ENCODE data around the gene GNA15.
A peak's percentile ranks its signal among the peaks of the same experiment; 100 is the strongest.

The GNA15 gene

GRCh38 chr19:3132971-3133792, 2.7 kb upstream of the GNA15 start:
- H3K4me3 ChIP-seq (replicated peaks; ENCODE audit: low read depth, low read length), result no peak overlapping the region
- peak; percentile 24 for DNase-seq (ENCODE audit: low read depth)
- no peak for TF ChIP-seq CTCF (IDR thresholded peaks at IDR 0.05; ENCODE audit: low read length, missing control alignments)

- no peak for DNase-seq (ENCODE audit: low read depth)
- no peak overlapping the region for H3K4me3 ChIP-seq (replicated peaks; ENCODE audit: low read depth, low read length)
Measured at GRCh38 chr19:3133793-3134116, 2.1 kb upstream of the GNA15 start.

GRCh38 chr19:3136684-3137055, 837 bp downstream of the GNA15 start:
- no peak for DNase-seq (ENCODE audit: low read depth)
- TF ChIP-seq CTCF (IDR thresholded peaks at IDR 0.05; ENCODE audit: low read length, missing control alignments), result no peak
- no peak overlapping the region for H3K4me3 ChIP-seq (replicated peaks; ENCODE audit: low read depth, low read length)

More at GRCh38 chr19:3133793-3134116, 2.1 kb upstream of the GNA15 start:
- TF ChIP-seq CTCF (IDR thresholded peaks at IDR 0.05; ENCODE audit: low read length, missing control alignments), result no peak

- peak; percentile 80 for DNase-seq (ENCODE audit: low read depth)
- no peak for TF ChIP-seq CTCF (IDR thresholded peaks at IDR 0.05; ENCODE audit: low read length, missing control alignments)
- H3K4me3 ChIP-seq (replicated peaks; ENCODE audit: low read depth, low read length), result no peak overlapping the region
Measured at GRCh38 chr19:3137119-3137518, 1.3 kb downstream of the GNA15 start.

GRCh38 chr19:3138268-3138667, 2.4 kb downstream of the GNA15 start:
- no peak overlapping the region for H3K4me3 ChIP-seq (replicated peaks; ENCODE audit: low read depth, low read length)
- no peak for TF ChIP-seq CTCF (IDR thresholded peaks at IDR 0.05; ENCODE audit: low read length, missing control alignments)
- no peak for DNase-seq (ENCODE audit: low read depth)

GRCh38 chr19:3140667-3141038, 4.8 kb downstream of the GNA15 start:
- TF ChIP-seq CTCF (IDR thresholded peaks at IDR 0.05; ENCODE audit: low read length, missing control alignments), result no peak
- no peak for DNase-seq (ENCODE audit: low read depth)
- H3K4me3 ChIP-seq (replicated peaks; ENCODE audit: low read depth, low read length), result no peak overlapping the region

GRCh38 chr19:3142292-3142670, 6.4 kb downstream of the GNA15 start:
- DNase-seq (ENCODE audit: low read depth), result peak; percentile 88
- no peak overlapping the region for H3K4me3 ChIP-seq (replicated peaks; ENCODE audit: low read depth, low read length)
- no peak for TF ChIP-seq CTCF (IDR thresholded peaks at IDR 0.05; ENCODE audit: low read length, missing control alignments)

All from fibroblast of pulmonary artery (primary cell).